Type B pancreatic cell (in vitro differentiated cells): ENCODE results near the gene CCNL2. TPM values are rescaled to one million over a fixed set of nuclear protein-coding genes. Genes with fewer than 3 reads are reported as not detected.

Experiments
- DNase-seq: peaks from one replicate; pipeline ENCODE4 v3.0.0; 2021; ENCODE audit warnings: mixed read lengths; ENCODE audit not compliant: unreplicated experiment; ENCODE audit errors: extremely low spot score
- H3K27ac Mint-ChIP-seq: 2 replicates; pipeline ENCODE4 v1.8.0; 2021; ENCODE audit warnings: mild to moderate bottlenecking, mixed read lengths
- H3K27me3 Mint-ChIP-seq: 2 replicates; pipeline ENCODE4 v1.8.0; 2021; ENCODE audit warnings: mixed read lengths
- H3K36me3 Mint-ChIP-seq: 2 replicates; pipeline ENCODE4 v1.8.0; 2021; ENCODE audit warnings: mixed read lengths
- H3K4me1 Mint-ChIP-seq: one replicate; pipeline ENCODE4 v1.8.0; 2021; ENCODE audit warnings: mixed read lengths; ENCODE audit not compliant: unreplicated experiment
- H3K4me3 Mint-ChIP-seq: 2 replicates; pipeline ENCODE4 v1.8.0; 2021; ENCODE audit warnings: mild to moderate bottlenecking, mixed read lengths
- H3K9me3 Mint-ChIP-seq: 2 replicates; pipeline ENCODE4 v1.8.0; 2021; ENCODE audit warnings: mixed read lengths
- CTCF ChIP-seq: fragments of 200-600 bp; sonication (generic); conservative IDR thresholded peaks from 2 replicates; pipeline ENCODE4 v1.5.0; 2021; ENCODE audit warnings: antibody characterized with exemption, mild to moderate bottlenecking
- total RNA-seq: library from RNA; stranded (reverse); gene quantifications from 2 replicates; pipeline ENCODE4 v1.2.1, GENCODE V29; 2021; ENCODE audit warnings: low replicate concordance

CCNL2 gene
- total RNA-seq, 1 donor from 2014 or later = 298 TPM

GRCh38 chr1:1397839-1398523, 1.2 kb downstream of the CCNL2 start:
- TF ChIP-seq CTCF = no peak
- Mint-ChIP-seq H3K9me3 (no peaks in the 10 kb centered on the region), H3K36me3 (peaks cover 18% of the 10 kb centered on the region), H3K4me3 (peak overlapping the region; percentile 95), H3K4me1 (peaks cover 10% of the 10 kb centered on the region), H3K27ac (peak overlapping the region; percentile 95), H3K27me3 (no peaks in the 10 kb centered on the region)
- DNase-seq = no peak

GRCh38 chr1:1395166-1395565, 4.0 kb downstream of the CCNL2 start:
- DNase-seq = no peak
- peak overlapping the region; percentile 7 for H3K27ac Mint-ChIP-seq
- TF ChIP-seq CTCF = no peak
- H3K4me3 Mint-ChIP-seq = peak overlapping the region; percentile 24
- H3K36me3 Mint-ChIP-seq = peaks cover 33% of the 10 kb centered on the region
- peaks cover 4% of the 10 kb centered on the region for H3K4me1 Mint-ChIP-seq
- H3K27me3 Mint-ChIP-seq = no peaks in the 10 kb centered on the region
- no peaks in the 10 kb centered on the region for H3K9me3 Mint-ChIP-seq

- H3K27ac Mint-ChIP-seq = no peak overlapping the region
- H3K9me3 Mint-ChIP-seq = no peaks in the 10 kb centered on the region
- H3K27me3 Mint-ChIP-seq = no peaks in the 10 kb centered on the region
- H3K36me3 Mint-ChIP-seq = peaks cover 38% of the 10 kb centered on the region
- peaks cover 4% of the 10 kb centered on the region for H3K4me1 Mint-ChIP-seq
- no peak for DNase-seq
- no peak overlapping the region for H3K4me3 Mint-ChIP-seq
- TF ChIP-seq CTCF = no peak
Measured at GRCh38 chr1:1394116-1394515, 5.0 kb downstream of the CCNL2 start.

- no peak for DNase-seq
- H3K4me1 Mint-ChIP-seq = peaks cover 4% of the 10 kb centered on the region
- H3K27me3 Mint-ChIP-seq = no peaks in the 10 kb centered on the region
- H3K36me3 Mint-ChIP-seq = peaks cover 38% of the 10 kb centered on the region
- TF ChIP-seq CTCF = no peak
- no peak overlapping the region for H3K27ac Mint-ChIP-seq
- H3K4me3 Mint-ChIP-seq = no peak overlapping the region
- H3K9me3 Mint-ChIP-seq = no peaks in the 10 kb centered on the region
Measured at GRCh38 chr1:1393428-1393827, 5.7 kb downstream of the CCNL2 start.

GRCh38 chr1:1393014-1393413, 6.1 kb downstream of the CCNL2 start:
- peaks cover under 1% of the 10 kb centered on the region for H3K4me1 Mint-ChIP-seq
- H3K27ac Mint-ChIP-seq = no peak overlapping the region
- no peaks in the 10 kb centered on the region for H3K9me3 Mint-ChIP-seq
- DNase-seq = no peak
- no peaks in the 10 kb centered on the region for H3K27me3 Mint-ChIP-seq
- no peak for TF ChIP-seq CTCF
- no peak overlapping the region for H3K4me3 Mint-ChIP-seq
- peaks cover 38% of the 10 kb centered on the region for H3K36me3 Mint-ChIP-seq

- peaks cover 43% of the 10 kb centered on the region for H3K36me3 Mint-ChIP-seq
- no peaks in the 10 kb centered on the region for H3K4me1 Mint-ChIP-seq
- no peak for TF ChIP-seq CTCF
- no peak for DNase-seq
- no peaks in the 10 kb centered on the region for H3K9me3 Mint-ChIP-seq
- H3K27ac Mint-ChIP-seq = no peak overlapping the region
- H3K27me3 Mint-ChIP-seq = no peaks in the 10 kb centered on the region
- H3K4me3 Mint-ChIP-seq = no peak overlapping the region
Measured at GRCh38 chr1:1391225-1391624, 7.9 kb downstream of the CCNL2 start.
